ENCODE measurements around the gene TBC1D24.

TBC1D24 gene

GRCh38 chr16:2499890-2500429 lies 25.0 kb downstream of the TBC1D24 start:
- no peak for DNase-seq (ENCODE audit: low spot score)

DNA sequence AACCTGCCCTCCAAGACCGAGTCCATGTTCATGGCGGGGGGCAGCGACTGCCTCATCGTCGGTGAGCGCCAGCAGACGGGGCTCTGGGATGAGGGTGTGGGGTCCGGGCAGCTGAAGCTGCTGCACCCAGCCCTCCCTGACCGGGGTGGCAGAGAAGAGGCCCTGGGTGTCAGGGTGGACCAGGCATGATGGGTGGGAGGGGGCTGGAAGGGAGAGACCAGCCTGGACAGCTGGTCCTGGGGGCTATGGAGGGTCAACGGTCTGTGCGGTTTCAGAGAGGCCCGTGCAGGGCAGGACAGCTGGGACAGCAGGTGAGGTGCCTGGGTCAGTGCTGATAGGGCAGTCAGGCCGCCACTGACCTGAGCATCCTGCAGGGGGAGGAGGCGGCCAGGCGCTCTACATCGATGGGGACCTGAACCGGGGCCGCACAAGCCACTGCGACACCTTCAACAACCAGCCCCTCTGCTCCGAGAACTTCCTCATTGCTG lies 25.5 kb downstream of the TBC1D24 start:
- DNase-seq (ENCODE audit: low spot score) = no peak

DNA sequence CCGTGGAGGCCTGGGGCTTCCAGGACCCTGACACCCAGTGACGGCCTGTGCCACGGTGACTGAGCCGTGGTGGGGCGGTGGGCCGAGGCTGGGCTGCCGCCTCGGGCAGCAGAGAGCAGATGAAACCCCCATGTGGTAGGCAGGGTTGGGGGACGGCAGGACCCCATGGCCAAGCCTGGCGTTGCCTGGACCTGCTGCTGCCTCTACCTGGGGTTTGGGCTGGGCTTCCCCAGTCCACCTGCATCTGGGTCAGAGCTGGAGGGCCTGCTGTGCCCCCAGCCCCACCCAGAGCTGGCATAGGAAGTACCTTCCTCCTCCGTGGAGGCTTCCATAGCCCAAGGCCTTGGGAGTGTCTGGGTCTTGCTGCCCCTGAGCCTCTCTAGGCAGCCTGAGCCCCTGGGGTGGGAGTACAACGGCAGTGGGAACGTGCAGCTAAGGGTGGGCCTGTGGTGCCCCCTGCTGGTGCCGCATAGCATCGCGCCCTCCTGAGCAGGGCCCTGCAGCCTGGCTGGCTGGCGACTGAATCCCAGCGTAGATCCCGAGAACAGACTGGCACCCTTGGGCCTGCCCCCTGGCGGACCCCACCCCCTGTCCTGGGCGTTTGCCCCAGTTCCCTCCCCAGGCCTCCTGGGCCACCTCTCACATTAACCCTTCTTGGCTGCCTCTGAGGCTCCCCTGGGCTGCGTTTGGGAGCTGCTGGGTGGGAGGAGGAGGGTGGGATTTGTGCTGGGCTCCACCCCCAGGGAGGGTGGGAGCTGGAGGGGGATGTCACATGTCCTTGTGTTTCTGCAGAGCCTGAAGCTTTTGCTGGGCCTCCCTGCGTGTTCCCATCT lies 26.2 kb downstream of the TBC1D24 start:
- DNase-seq (ENCODE audit: low spot score) = peak; percentile 95

GRCh38 chr16:2501946-2502895 lies 27.3 kb downstream of the TBC1D24 start:
- no peak for DNase-seq (ENCODE audit: low spot score)

DNA sequence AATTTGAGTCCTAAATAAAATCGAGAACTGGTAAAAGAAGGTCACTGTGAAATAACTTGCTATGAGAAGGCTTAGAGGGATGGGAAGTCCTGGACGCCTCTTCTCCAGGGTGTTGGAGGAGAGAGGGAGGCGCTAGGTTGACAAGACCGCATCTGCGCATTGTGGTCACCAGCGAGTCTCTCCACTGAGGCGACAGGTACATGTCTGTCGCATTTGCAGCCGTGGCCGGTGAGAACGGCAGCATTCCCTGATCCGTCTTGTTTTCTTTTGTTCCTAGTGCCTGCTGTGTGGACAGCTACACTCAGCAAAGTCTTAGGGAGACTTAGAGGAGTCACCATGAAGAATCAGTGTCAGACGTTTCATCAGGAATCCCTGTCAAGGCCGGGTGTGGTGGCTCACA lies 30.8 kb downstream of the TBC1D24 start:
- DNase-seq (ENCODE audit: low spot score) = no peak

DNA sequence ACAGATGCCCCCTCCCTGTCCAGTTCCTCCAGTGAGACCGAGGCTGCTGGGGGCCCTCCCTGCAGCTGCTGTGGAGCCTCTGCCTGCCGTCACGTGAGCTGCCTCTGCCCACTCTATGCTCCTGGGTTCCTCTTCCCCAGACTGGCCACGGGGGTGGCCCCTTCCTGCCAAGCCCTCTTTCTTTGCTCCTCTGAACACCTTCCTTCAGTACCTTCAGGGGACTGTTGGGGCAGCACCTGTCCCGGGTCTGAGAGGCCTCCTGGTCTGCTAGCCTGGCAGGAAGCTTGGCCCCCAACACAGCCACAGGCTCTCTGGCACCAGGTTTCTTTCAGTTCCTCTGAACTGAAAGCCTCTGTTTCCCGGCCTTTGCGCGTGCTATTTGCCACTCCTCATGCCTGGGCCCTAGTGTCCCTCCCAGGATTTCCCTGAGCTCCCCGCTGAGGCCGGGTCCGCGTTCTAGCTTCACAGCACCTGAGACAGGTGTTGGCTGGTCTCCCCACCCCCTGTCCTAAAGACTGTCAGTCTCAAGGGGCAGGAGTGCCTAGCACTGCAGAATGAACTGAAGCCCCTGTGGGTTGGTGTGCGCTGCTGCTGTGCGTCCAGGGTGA lies 32.2 kb downstream of the TBC1D24 start:
- no peak for DNase-seq (ENCODE audit: low spot score)

GRCh38 chr16:2507665-2508064 lies 32.7 kb downstream of the TBC1D24 start:
- DNase-seq (ENCODE audit: low spot score) = no peak

DNA sequence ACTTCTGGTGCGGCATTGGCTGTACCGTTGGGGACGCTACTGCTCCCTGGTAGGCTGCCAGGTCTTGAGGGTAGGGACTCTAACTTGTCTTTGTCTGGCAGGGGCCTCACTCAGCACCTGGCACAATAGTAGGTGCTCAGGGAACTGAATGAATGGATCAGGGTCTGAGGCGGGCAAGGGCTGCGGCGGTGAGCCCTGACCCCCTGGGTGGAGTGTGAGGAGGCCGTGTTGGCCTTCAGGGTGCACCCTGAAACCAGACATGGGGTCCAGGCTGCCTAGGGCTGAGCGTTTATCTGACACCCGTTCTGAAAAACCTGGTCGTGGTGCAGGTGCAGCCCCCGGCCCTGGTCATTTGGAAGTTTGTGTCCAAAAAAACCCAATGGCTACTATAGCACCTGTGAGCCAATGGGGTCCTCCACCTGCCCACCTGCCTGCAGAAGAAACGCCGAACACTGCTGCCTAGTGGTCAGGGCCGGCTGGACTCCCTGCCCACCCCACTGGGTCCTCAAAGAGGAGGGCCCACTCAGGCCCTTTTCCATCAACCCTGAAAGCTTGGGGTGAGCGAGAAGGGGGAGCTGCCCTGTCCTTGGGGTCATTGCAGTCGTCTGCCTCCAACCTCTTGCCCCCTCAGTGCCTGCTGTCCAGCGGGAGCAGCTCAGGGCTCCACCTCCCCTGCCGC lies 33.9 kb downstream of the TBC1D24 start:
- no peak for DNase-seq (ENCODE audit: low spot score)

DNA sequence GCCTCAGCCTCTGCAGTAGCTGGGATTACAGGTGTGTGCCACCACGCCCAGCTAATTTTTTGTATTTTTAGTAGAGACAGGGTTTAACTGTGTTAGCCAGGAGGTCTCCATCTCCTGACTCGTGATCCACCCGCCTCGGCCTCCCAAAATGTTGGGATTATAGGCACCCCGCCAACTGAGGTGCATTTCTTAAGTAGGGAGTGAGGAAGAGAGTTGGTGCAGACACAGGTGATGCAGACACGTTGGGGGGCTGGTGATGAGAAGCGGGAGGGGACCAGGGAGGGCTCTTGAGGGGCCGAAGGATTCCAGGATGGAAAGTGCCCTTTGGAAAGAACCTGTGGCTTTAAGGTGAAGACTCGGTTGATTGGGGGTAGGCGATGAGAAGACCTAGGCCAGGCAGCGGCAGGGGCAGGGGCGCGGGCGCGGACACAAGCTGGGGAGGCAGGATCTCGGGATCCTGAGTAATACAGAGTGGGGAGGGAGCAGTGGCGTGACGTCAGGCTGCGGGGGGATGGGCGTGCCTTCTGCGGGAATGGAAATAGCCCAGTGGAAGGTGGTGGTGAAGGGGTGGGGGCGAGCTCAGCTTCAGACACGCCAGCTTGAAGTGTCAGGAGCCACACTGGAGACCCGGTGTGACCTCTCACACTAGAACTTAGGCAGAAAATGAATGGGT lies 36.3 kb downstream of the TBC1D24 start:
- no peak for DNase-seq (ENCODE audit: low spot score)

DNA sequence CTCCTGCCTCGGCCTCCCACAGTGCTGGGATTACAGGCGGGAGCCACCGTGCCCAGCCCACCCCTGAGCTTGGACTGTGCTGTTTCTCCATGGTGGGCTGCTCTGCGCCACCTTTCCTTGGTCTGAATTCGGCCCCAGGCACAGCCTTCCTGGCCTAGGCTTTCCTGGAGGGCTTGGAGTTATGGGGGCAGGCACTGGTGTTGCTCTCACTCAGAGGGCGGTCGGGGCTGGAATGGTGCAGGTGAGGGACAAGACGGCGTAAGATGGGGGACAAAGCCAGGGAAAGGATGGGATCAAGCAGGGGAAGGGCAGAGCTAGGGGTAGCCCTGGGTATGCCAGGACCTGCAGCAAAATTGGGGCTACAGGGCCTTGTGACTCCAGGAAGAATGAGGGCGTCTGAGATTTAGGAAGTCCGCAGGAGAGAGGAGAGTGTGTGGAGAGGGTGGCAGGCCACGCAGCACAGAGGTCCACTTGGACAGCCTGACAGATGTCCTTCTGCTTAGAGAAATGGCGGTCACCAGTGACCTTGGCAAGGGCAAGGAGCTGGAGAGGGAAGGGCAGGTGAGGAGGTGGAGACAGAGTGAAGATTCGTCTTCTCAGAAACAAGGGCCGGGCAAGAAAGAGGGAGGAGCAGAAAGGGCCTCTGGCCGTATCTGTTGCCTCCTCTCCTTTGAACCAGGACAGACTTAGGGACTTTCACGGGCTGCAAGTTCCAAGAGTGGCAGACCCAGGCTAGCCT lies 37.2 kb downstream of the TBC1D24 start:
- no peak for DNase-seq (ENCODE audit: low spot score)

- no peak for DNase-seq (ENCODE audit: low spot score)
Observed at GRCh38 chr16:2512735-2513404, 37.9 kb downstream of the TBC1D24 start.

DNA sequence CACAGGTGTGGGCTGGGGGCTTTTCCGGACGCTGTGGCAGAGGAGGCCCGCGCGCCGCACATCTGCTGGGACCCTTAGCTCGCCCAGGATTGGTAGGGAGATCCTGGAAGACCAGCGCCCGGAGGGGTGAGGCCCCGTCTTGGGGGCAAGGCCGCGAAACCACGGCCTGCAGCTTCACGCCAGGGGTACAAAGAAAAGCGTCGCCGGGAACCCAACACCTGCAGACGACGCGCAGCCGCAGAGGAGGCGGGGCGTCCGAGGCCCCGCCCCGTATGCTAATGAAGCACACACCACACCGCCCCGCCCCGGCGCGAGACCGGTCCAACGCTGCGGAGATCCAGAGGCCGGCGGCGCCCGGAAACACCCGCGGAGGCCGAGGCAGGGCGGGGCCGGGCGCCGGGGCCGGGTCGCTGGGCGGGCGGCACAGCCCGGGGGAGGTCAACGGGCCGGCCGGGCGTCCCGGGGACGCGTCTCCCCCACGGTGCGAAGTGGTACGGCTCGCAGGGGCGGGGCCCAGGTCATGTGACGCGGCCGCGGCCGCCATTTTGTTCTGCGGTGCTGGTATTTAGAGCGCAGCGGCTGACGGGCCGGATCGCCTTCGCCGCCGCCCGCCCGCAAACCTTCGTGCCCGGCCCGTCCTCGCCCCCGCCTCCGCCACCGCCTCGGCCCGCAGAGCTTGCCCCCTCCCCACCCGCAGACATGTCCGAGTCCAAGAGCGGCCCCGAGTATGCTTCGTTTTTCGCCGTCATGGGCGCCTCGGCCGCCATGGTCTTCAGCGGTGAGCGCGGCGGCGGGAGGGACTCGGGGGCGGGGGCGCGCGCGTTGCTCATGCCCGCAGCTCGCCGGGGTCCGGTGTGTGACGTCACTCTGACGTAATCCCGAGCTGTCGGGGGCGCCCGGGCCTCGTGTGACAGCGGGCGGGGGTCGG lies 38.7 kb downstream of the TBC1D24 start, which contains the start of gene ATP6V0C:
ATP6V0C (plus strand) TSS at position 548 of the 928 bp plus-strand sequence; CDS start at position 700, 152 bp downstream.
- peak; percentile 91 for DNase-seq (ENCODE audit: low spot score)

DNA sequence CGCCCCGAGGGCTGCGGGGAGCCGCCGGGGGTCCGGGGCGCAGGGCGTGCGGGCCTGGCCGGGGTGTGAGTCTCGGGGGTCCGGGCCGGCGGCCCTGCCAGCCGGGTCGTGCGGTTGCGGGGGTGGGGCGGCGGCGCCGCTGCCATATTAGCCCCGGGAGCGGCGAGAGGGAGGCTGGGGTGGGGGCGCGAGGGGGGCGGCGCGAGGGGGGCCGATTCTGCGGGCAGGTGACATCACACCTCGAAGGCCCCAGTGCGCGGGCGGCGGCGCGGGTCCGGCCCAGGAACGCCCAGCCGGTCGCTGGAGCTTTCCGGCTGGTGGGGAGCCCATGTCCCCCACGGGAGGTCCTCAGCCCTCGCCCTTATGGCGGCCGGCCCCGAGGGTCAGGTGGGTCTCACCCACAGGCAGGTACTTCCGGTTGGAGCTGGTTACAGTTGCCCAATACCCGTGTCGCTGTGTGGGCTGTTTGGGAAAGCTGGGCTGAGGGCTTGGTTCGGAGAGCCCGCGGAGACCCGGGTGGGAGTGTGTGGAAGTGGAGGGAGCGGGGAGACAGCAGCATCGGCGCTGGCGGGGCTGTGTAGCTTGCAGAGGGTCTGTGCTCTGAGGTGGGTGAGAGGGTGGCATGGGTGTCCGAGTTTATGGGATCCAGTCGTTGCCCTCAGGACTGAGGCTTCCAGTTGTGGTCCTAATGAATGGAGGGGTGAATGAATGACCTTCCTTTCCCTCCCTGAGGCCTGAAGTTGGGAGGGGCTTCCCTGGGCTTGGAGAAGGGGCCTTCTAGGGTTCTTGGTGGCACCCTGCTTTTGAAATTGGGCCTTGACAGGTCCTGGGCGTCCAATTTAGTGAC lies 39.6 kb downstream of the TBC1D24 start:
- DNase-seq (ENCODE audit: low spot score) = no peak

GRCh38 chr16:2515180-2515851 lies 40.4 kb downstream of the TBC1D24 start:
- no peak for DNase-seq (ENCODE audit: low spot score)

DNA sequence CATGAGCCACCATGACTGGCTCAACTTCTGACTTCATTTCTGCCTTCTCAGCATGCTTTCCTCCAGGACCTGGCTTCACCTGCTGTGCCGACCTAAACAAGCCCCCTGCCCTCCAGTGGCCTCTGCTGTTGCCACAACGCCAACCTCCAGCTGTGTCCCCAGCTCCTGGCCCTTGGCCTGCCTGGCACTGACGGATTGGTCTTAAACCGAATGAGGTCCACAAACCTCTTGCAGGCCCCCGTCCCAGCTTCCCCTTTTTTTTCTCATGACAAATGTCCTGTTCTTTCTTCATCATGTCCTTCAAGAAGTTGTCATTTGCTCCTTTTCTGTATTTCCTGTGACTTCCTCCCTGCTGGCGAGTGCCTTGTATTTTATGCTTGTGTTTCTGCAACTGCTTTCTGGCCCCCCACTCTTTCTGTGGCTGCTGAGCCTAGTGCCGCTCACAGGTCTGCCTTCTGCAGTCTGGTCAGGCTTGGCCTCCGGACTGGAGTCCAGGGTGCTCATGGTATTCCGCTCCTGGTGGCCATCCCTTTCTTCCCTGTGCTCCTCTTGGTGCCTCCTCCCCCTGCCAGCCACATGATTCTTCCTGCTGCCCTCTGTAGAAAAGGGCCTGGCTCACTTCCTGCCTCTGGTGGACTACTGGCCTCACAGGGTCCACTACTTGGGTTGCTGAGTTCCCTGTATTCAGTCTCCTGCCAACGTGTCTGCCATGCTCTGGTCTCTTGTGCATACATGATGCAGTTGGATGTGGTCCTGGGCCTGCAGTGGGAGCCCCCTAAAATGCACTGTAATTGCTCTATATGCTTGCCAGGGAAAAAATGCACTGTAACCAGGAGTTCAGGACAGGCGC lies 41.7 kb downstream of the TBC1D24 start:
- DNase-seq (ENCODE audit: low spot score) = no peak
